Measurements from ENCODE around the gene MPHOSPH9. TPM values are rescaled to one million over a fixed set of nuclear protein-coding genes. Genes with fewer than 3 reads are reported as not detected.
A peak's percentile ranks its signal among the peaks of the same experiment; 100 is the strongest.
"Not testable (repeated sequence)": the region's sequence is repeated elsewhere in the genome, so short reads cannot be mapped to it uniquely, and the experiment has no call there.

MPHOSPH9 gene
- total RNA-seq, 4 donors from 2014 or later = 17.0 to 43.8 (median 22.1) TPM

GRCh38 chr12:123250471-123251383 is 17.8 kb upstream of the MPHOSPH9 start:
- TF ChIP-seq POLR2A (IDR thresholded peaks at IDR 0.05) (peak in 1 of 4 donors; percentile 21), CTCF (IDR thresholded peaks at IDR 0.05) (no peak)

GRCh38 chr12:123248996-123249741 is 16.2 kb upstream of the MPHOSPH9 start:
- H3K27ac ChIP-seq = peak overlapping the region in 1 of 4 donors; percentile 87
- H3K36me3 ChIP-seq = peaks cover 2 to 27% (median 5%) of the 10 kb centered on the region in 3 donors
- intact Hi-C loops (cut with DNase I); H3K4me3 ChIP-seq; DNase-seq; H3K27me3 ChIP-seq; H3K9me3 ChIP-seq: not testable (repeated sequence)
- H3K4me1 ChIP-seq = peaks cover 24 to 51% (median 28%) of the 10 kb centered on the region in 3 donors
- WGBS, 2 donors = 83 to 100% methylated on average over 1 to 8 of the region's 26 CpGs

More at GRCh38 chr12:123250471-123251383, 17.8 kb upstream of the MPHOSPH9 start:
- DNase-seq = no peak
- peak overlapping the region; percentile 78 to 89 (median 85) for H3K27ac ChIP-seq
- no peaks in the 10 kb centered on the region for H3K27me3 ChIP-seq
- WGBS, 2 donors = 41 to 56% methylated on average over 5 to 6 of the region's 13 CpGs
- peaks cover 6 to 42% (median 8%) of the 10 kb centered on the region in 3 donors for H3K36me3 ChIP-seq
- H3K4me3 ChIP-seq = peak overlapping the region in 1 of 4 donors; percentile 15
- intact Hi-C loops (cut with DNase I) = no loop called here
- H3K9me3 ChIP-seq = no peaks in the 10 kb centered on the region
- H3K4me1 ChIP-seq = peaks cover 25 to 62% (median 33%) of the 10 kb centered on the region in 3 donors

GRCh38 chr12:123248129-123248528 is 15.2 kb upstream of the MPHOSPH9 start:
- intact Hi-C loops (cut with DNase I); H3K27ac ChIP-seq; H3K27me3 ChIP-seq; DNase-seq; H3K4me3 ChIP-seq; H3K9me3 ChIP-seq: not testable (repeated sequence)
- Histone ChIP-seq H3K36me3 (peaks cover 0 to 17% (median 0%) of the 10 kb centered on the region in 3 donors), H3K4me1 (peaks cover 14 to 40% (median 22%) of the 10 kb centered on the region in 3 donors)
- WGBS, 2 donors = 87 to 93% methylated on average over 2 of the region's 2 CpGs

- peaks cover 7 to 32% (median 11%) of the 10 kb centered on the region in 3 donors for H3K4me1 ChIP-seq
- H3K27ac ChIP-seq = no peak overlapping the region
- no peaks in the 10 kb centered on the region for H3K9me3 ChIP-seq
- no peak overlapping the region for H3K4me3 ChIP-seq
- TF ChIP-seq POLR2A (IDR thresholded peaks at IDR 0.05) (no peak), CTCF (IDR thresholded peaks at IDR 0.05) (no peak)
- intact Hi-C loops (cut with DNase I) = no loop called here
- DNase-seq = no peak
- peaks cover 0 to 34% (median 0%) of the 10 kb centered on the region in 3 donors for H3K36me3 ChIP-seq
- WGBS, 2 donors = 81 to 90% methylated on average over 3 of the region's 3 CpGs
- no peaks in the 10 kb centered on the region for H3K27me3 ChIP-seq
These were observed 12.7 kb upstream of the MPHOSPH9 start for GRCh38 chr12:123245678-123246077.

GRCh38 chr12:123243671-123244262 is 10.8 kb upstream of the MPHOSPH9 start:
- H3K4me1 ChIP-seq = peaks cover 4 to 20% (median 6%) of the 10 kb centered on the region in 3 donors
- H3K4me3 ChIP-seq = no peak overlapping the region
- H3K27me3 ChIP-seq = no peaks in the 10 kb centered on the region
- no peak for DNase-seq
- no peak for TF ChIP-seq POLR2A (IDR thresholded peaks at IDR 0.05)
- no peak for TF ChIP-seq CTCF (IDR thresholded peaks at IDR 0.05)
- no peak overlapping the region for H3K27ac ChIP-seq
- H3K9me3 ChIP-seq = no peaks in the 10 kb centered on the region
- intact Hi-C loops (cut with DNase I) = no loop called here
- WGBS, 2 donors = 75% methylated on average over 6 of the region's 7 CpGs
- H3K36me3 ChIP-seq = peaks cover 0 to 25% (median 0%) of the 10 kb centered on the region in 3 donors
